Measurements from ENCODE around the gene DYRK1A.

DYRK1A gene

GRCh38 chr21:37550618-37551330, 184.2 kb downstream of the DYRK1A start:
- DNase-seq (ENCODE audit: low read depth): no peak

- no peak for DNase-seq (ENCODE audit: low read depth)
Observed at GRCh38 chr21:37551331-37551992, 184.9 kb downstream of the DYRK1A start.

GRCh38 chr21:37551993-37552355, 185.4 kb downstream of the DYRK1A start:
- no peak for DNase-seq (ENCODE audit: low read depth)

GRCh38 chr21:37552496-37553029, 186.0 kb downstream of the DYRK1A start:
- DNase-seq (ENCODE audit: low read depth): no peak

- DNase-seq (ENCODE audit: low read depth): no peak
Observed at GRCh38 chr21:37553078-37553481, 186.5 kb downstream of the DYRK1A start.

GRCh38 chr21:37554661-37555379, 188.2 kb downstream of the DYRK1A start:
- DNase-seq (ENCODE audit: low read depth): no peak

GRCh38 chr21:37555672-37556261, 189.2 kb downstream of the DYRK1A start:
- no peak for DNase-seq (ENCODE audit: low read depth)

GRCh38 chr21:37557261-37557950, 190.8 kb downstream of the DYRK1A start:
- DNase-seq (ENCODE audit: low read depth): no peak

GRCh38 chr21:37558676-37559211, 192.2 kb downstream of the DYRK1A start:
- no peak for DNase-seq (ENCODE audit: low read depth)

GRCh38 chr21:37560385-37560784, 193.8 kb downstream of the DYRK1A start:
- DNase-seq (ENCODE audit: low read depth): no peak

GRCh38 chr21:37561506-37561905, 194.9 kb downstream of the DYRK1A start:
- no peak for DNase-seq (ENCODE audit: low read depth)

- DNase-seq (ENCODE audit: low read depth): no peak
Observed at GRCh38 chr21:37561941-37562919, 195.7 kb downstream of the DYRK1A start.

GRCh38 chr21:37562920-37563640, 196.5 kb downstream of the DYRK1A start:
- DNase-seq (ENCODE audit: low read depth): no peak

GRCh38 chr21:37563641-37564340, 197.2 kb downstream of the DYRK1A start:
- DNase-seq (ENCODE audit: low read depth): peak; percentile 91

GRCh38 chr21:37564341-37564923, 197.9 kb downstream of the DYRK1A start:
- DNase-seq (ENCODE audit: low read depth): peak; percentile 84

GRCh38 chr21:37564924-37565529, 198.5 kb downstream of the DYRK1A start:
- DNase-seq (ENCODE audit: low read depth): no peak

- no peak for DNase-seq (ENCODE audit: low read depth)
Observed at GRCh38 chr21:37565530-37566223, 199.1 kb downstream of the DYRK1A start.
